C1 segment of cervical spinal cord (tissue), 14 donors: Measurements from ENCODE around the gene ATOH7.
"Not testable (repeated sequence)": the region's sequence is repeated elsewhere in the genome, so short reads cannot be mapped to it uniquely, and the experiment has no call there.

Experiments used
- DNase-seq, 14 donors: peaks; one replicate each; lab custom pipeline; 2025; lab: John Stamatoyannopoulos, UW

The ATOH7 gene

GRCh38 chr10:68237173-68237572 lies 5.3 kb upstream of the ATOH7 start:
- DNase-seq: no peak

- DNase-seq: peak in 1 of 14 donors; percentile 39
Measured at GRCh38 chr10:68235581-68235980, 3.7 kb upstream of the ATOH7 start.

- no peak for DNase-seq
Measured at GRCh38 chr10:68235111-68235510, 3.2 kb upstream of the ATOH7 start.

- no peak for DNase-seq
Measured at GRCh38 chr10:68233046-68233445, 1.1 kb upstream of the ATOH7 start.

- peak in 13 of 14 donors; percentile 12 to 88 (median 69) for DNase-seq
Measured at GRCh38 chr10:68231106-68231816, 652 bp downstream of the ATOH7 start.

- no peak for DNase-seq
Measured at GRCh38 chr10:68230268-68230667, 1.6 kb downstream of the ATOH7 start.

- DNase-seq: no peak
Measured at GRCh38 chr10:68224810-68225209, 7.1 kb downstream of the ATOH7 start.

- no peak for DNase-seq
Measured at GRCh38 chr10:68223535-68224165, 8.3 kb downstream of the ATOH7 start.

- no peak for DNase-seq
Measured at GRCh38 chr10:68222391-68222790, 9.5 kb downstream of the ATOH7 start.

GRCh38 chr10:68221196-68221595 lies 10.7 kb downstream of the ATOH7 start:
- DNase-seq: no peak

GRCh38 chr10:68218786-68219185 lies 13.1 kb downstream of the ATOH7 start:
- DNase-seq: no peak

GRCh38 chr10:68212721-68213352 lies 19.1 kb downstream of the ATOH7 start:
- peak in 1 of 14 donors; percentile 5 for DNase-seq

- DNase-seq: no peak
Measured at GRCh38 chr10:68211669-68212068, 20.2 kb downstream of the ATOH7 start.

GRCh38 chr10:68208424-68209042 lies 23.4 kb downstream of the ATOH7 start:
- DNase-seq: peak in 10 of 14 donors; percentile 1 to 41 (median 25)

- DNase-seq: no peak
Measured at GRCh38 chr10:68202960-68203353, 29.0 kb downstream of the ATOH7 start.

- no peak for DNase-seq
Measured at GRCh38 chr10:68196701-68197100, 35.2 kb downstream of the ATOH7 start.

- DNase-seq: not testable (repeated sequence)
Measured at GRCh38 chr10:68195776-68196175, 36.1 kb downstream of the ATOH7 start.

GRCh38 chr10:68194290-68194689 lies 37.6 kb downstream of the ATOH7 start:
- DNase-seq: no peak

- no peak for DNase-seq
Measured at GRCh38 chr10:68192113-68192512, 39.8 kb downstream of the ATOH7 start.

- no peak for DNase-seq
Measured at GRCh38 chr10:68188835-68189234, 43.1 kb downstream of the ATOH7 start.

GRCh38 chr10:68185085-68185484 lies 46.8 kb downstream of the ATOH7 start:
- DNase-seq: no peak

- DNase-seq: no peak
Measured at GRCh38 chr10:68184546-68184945, 47.4 kb downstream of the ATOH7 start.
